ENCODE data around the gene NRN1. TPM values are rescaled to one million over a fixed set of nuclear protein-coding genes. Genes with fewer than 3 reads are reported as not detected.
"Not testable (repeated sequence)": the region's sequence is repeated elsewhere in the genome, so short reads cannot be mapped to it uniquely, and the experiment has no call there.

The NRN1 gene
- polyA plus RNA-seq, 12 donors, result 19.3 to 41.2 (median 31.1) TPM; not detected in 1

GRCh38 chr6:5986861-5987260 lies 19.9 kb downstream of the NRN1 start:
- DNase-seq, result no peak

GRCh38 chr6:5984150-5985089 lies 22.3 kb downstream of the NRN1 start:
- no peak for DNase-seq

DNA sequence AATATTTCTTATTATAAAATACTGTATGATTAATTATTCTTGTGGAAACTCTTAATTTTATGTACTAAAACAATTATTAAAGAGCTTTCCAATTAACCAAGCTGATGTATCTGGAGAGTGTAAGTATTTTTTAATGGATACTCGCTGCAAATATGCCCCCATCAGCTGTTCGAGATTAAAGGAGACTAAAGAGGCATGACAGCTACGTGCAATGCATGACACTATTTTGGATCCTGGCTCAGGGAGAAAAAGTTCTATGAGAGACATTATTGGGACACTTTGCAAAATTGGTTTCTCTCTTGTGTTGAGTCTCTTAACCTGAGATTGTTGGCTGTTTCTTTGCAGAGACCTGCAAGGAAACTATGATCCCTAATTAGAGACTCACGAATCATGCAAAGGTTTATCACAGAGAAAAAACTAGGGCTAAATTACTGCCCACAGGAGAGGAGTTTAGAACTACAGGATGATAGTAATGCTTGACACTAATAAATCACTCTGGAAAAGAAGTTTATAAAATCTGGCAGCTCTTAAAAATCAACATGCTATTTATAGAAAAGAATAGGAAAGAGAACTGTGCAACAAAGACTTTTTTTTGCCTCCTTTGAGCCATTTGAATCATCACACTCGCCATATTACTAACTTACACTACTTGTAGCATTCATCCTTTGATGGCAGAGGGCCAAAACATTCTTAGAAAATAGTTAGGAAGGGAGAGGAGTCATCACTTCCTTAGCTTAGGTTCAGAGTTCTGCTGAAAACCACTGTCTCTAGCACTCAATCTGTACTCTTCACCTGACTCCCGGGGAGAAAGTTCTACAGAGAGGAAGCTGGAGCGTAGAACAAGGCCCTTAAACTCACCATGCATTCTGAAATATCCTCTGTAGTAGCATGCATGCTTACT lies 25.3 kb downstream of the NRN1 start:
- no peak for DNase-seq

- DNase-seq, result peak; percentile 64
These were observed 26.9 kb downstream of the NRN1 start for GRCh38 chr6:5979650-5980420.

DNA sequence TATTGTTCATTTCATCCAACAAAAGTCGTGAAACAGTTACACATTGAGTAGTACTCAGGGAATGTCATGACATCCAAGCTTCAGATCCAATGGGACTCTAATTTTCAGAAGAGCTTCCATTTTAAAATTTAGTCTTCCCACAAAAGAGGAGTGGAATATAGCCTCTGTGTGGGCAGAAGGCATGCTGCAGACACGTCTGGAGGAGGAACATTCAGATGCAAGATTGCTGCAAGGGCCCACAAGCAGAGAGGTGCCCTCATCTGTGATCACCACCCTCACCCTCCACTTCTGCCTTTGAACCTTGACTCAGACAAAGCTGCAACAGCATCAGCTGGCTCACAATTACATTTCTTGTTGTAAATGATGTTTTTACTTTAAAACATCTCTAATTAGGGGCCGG lies 29.9 kb downstream of the NRN1 start:
- DNase-seq, result no peak

GRCh38 chr6:5968817-5969734 lies 37.6 kb downstream of the NRN1 start:
- DNase-seq, result no peak

DNA sequence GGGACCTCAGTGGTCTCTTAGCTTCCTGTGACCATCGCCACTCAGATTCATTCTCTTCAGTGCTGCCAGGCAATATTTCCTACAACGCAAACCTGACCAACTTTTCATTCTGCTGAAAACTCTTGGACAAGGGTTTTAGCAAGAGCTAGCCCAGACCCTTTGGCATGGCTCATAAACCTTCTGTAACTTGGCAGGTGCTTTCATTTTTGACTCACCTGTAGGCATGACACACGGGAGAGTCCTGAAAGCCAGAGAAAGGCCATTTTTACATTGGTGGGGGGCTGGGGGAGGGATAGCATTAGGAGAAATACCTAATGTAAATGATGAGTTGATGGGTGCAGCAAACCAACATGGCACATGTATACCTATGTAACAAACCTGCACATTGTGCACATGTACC lies 38.7 kb downstream of the NRN1 start:
- DNase-seq, result not testable (repeated sequence)

GRCh38 chr6:5967594-5967993 lies 39.1 kb downstream of the NRN1 start:
- no peak for DNase-seq

DNA sequence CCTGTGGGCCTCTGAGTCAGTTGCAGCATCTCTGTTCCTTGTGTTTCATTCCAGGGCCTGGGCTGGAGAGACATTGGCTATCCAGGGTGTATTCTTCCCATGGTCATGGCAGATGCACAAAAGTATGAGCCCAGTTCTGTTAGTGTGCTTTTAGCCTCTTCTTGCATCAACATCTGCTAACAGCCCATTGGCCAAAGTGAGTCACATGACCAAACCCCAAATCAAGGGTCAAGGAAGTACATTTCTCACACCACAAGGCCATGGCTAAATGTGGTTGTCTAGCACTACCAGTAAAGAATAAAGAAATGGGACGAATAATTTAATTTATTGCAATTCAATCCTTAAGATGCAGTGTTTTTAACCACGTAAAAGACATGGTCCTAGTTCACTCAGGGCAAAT lies 43.9 kb downstream of the NRN1 start:
- no peak for DNase-seq

DNA sequence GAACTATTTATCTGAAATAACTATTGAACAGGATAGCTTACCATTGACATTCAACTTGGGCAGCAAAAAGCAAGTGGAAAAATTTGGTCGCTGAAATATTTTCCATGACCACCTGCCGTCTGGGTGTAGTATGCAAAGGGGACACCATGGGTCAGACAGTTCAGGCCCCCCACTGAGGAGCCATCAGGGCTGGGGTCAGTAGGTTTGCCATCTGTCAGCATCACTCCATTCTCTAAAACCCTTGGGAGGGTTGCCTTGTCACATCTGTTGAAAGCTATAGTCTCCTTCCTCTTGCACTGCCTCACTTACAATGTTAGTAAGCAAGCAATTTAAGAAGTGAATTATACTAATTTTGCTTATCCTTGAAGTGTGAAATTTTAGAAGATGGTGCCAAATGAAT lies 44.9 kb downstream of the NRN1 start:
- no peak for DNase-seq

GRCh38 chr6:5960456-5960855 lies 46.3 kb downstream of the NRN1 start:
- no peak for DNase-seq

- DNase-seq, result no peak
These were observed 47.8 kb downstream of the NRN1 start for GRCh38 chr6:5958921-5959320.

DNA sequence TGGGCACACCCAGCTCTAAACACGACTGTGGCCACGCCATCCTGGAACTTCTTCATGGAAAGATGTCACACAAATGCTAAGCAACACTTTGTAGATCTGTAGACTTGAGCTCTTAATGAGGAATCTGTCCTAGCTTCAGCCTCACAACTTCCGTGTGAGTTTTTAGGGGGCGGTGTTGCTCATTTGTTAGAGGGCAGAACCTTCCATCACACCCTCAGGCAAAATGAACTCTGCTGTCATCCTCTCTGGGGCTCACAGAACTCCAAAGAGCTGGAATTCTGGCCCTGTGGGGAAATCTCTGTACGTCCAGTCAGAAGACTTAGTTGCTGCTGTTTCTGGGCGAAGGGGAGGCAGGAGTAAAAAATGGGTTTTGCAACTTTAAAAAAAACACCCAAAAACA lies 49.8 kb downstream of the NRN1 start:
- no peak for DNase-seq

- DNase-seq, result no peak
These were observed 56.4 kb downstream of the NRN1 start for GRCh38 chr6:5950361-5950785.

All from muscle of arm (tissue), 12 donors.